ENCODE measurements around the gene PITPNM2.

- no peak for TF ChIP-seq CTCF (optimal IDR thresholded peaks at IDR 0.05 in 1 of 3, IDR thresholded peaks at IDR 0.05 in 1 of 3, conservative IDR thresholded peaks at IDR 0.05 in 1 of 3; ENCODE audit: extremely low read depth in 1 of 3, insufficient read depth in 2 of 3, low read length in 3 of 3)
- TF ChIP-seq EZH2 (IDR thresholded peaks at IDR 0.05; ENCODE audit: low read length), result no peak
Measured at GRCh38 chr12:123165537-123165936, 14.6 kb upstream of the PITPNM2 start.
